ENCODE results near the gene ZC3H7B.

Gene ZC3H7B

GRCh38 chr22:41367680-41368542, 66.6 kb downstream of the ZC3H7B start:
- no peak for DNase-seq (ENCODE audit: low spot score)
- TF ChIP-seq, protein P1, sequence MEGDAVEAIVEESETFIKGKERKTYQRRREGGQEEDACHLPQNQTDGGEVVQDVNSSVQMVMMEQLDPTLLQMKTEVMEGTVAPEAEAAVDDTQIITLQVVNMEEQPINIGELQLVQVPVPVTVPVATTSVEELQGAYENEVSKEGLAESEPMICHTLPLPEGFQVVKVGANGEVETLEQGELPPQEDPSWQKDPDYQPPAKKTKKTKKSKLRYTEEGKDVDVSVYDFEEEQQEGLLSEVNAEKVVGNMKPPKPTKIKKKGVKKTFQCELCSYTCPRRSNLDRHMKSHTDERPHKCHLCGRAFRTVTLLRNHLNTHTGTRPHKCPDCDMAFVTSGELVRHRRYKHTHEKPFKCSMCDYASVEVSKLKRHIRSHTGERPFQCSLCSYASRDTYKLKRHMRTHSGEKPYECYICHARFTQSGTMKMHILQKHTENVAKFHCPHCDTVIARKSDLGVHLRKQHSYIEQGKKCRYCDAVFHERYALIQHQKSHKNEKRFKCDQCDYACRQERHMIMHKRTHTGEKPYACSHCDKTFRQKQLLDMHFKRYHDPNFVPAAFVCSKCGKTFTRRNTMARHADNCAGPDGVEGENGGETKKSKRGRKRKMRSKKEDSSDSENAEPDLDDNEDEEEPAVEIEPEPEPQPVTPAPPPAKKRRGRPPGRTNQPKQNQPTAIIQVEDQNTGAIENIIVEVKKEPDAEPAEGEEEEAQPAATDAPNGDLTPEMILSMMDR (IDR thresholded peaks at IDR 0.05; ENCODE audit: extremely low read depth, insufficient read depth, missing control alignments), result no peak
- in situ Hi-C loops (cut with MboI; ENCODE audit: low pct_unique_long_range_greater_than_20kb, low sequenced_read_pairs, unreplicated experiment), result no loop called here

DNA sequence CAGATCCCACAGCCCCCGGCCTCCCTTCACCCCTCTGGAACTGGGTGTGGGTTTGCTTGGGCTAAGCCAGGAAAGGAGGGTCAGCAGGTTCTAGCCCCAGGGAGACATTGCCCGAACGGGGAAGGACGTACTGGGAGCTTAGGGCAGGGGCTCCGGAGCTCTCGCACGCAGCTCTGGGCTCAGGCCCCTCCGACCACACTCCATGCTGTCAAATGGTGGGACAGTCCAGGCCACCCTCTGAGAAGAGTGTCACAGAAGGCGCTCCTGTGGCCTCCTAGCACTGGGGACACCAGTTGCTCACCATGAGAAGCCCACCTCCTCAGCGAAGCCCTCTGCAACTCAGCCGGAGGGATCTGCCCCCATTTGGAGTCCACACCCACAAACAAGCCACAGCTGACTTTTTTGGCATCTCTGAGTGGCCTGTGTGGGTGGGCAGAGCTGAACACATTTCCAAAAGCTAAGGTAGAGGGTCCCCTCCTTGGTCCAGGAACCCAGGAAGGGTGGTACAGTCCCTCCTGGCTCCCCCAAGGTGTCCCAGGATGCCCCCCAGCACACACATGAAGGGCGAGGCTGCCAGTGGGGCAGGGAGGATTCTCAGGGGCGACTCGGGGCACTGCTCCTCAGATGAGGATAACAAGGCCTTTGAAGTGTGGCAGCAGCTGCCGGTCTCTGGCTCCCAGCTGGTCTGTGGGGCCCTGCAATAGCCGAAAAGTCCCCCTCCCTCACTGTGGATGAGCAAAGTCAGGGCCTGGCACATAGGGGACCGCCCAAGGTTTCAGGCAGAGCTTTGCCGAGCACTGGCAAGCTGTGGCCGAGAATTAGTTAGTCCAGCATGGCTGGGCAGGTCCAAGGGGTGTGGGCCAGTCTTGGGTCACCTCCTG, 67.5 kb downstream of the ZC3H7B start:
- TF ChIP-seq, protein P1 (IDR thresholded peaks at IDR 0.05; ENCODE audit: extremely low read depth, insufficient read depth, missing control alignments), result no peak
- no peak for DNase-seq (ENCODE audit: low spot score)
- in situ Hi-C loops (cut with MboI; ENCODE audit: low pct_unique_long_range_greater_than_20kb, low sequenced_read_pairs, unreplicated experiment), result no loop called here

DNA sequence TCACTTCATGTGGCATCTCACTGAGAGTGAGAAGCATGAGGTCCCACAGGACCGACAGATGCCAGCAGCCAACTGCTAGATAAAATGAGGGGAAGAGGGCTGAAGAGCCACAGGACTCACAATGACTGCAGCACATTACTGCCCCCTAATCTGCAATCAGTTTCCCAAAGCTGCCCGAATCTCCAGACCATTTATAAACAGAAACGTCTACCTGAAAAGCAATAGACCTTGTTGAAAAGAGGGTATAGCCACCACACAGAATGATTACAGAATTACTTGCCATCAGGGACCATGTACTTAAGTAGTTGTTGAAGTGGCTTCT, 68.1 kb downstream of the ZC3H7B start:
- TF ChIP-seq, protein P1 (IDR thresholded peaks at IDR 0.05; ENCODE audit: extremely low read depth, insufficient read depth, missing control alignments), result no peak
- in situ Hi-C loops (cut with MboI; ENCODE audit: low pct_unique_long_range_greater_than_20kb, low sequenced_read_pairs, unreplicated experiment), result no loop called here
- no peak for DNase-seq (ENCODE audit: low spot score)

GRCh38 chr22:41369837-41370236, 68.5 kb downstream of the ZC3H7B start:
- DNase-seq (ENCODE audit: low spot score), result no peak
- TF ChIP-seq, protein P1 (IDR thresholded peaks at IDR 0.05; ENCODE audit: extremely low read depth, insufficient read depth, missing control alignments), result no peak
- in situ Hi-C loops (cut with MboI; ENCODE audit: low pct_unique_long_range_greater_than_20kb, low sequenced_read_pairs, unreplicated experiment), result no loop called here

DNA sequence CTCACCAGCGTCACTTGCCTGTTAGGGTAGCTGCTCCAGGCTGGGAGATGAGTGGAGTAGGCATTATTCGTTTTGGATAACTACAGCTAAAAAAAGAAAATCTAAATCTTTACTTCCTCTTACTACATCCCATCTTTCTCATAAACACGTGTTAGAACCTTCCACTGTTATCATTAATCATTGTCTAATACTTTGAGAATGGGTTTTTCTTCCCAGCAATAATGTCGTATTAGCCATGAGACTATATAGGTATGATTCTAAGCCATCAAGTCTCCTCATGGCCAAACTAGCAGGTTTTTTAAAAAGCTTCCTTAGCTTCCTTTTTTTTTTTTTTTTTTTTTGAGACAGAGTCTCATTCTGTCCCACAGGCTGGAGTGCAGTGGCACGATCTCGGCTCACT, 76.5 kb downstream of the ZC3H7B start:
- in situ Hi-C loops (cut with MboI; ENCODE audit: low pct_unique_long_range_greater_than_20kb, low sequenced_read_pairs, unreplicated experiment), result no loop called here
- TF ChIP-seq, protein P1 (IDR thresholded peaks at IDR 0.05; ENCODE audit: extremely low read depth, insufficient read depth, missing control alignments), result no peak
- DNase-seq (ENCODE audit: low spot score), result no peak

- in situ Hi-C loops (cut with MboI; ENCODE audit: low pct_unique_long_range_greater_than_20kb, low sequenced_read_pairs, unreplicated experiment), result no loop called here
- DNase-seq (ENCODE audit: low spot score), result no peak
- TF ChIP-seq, protein P1 (IDR thresholded peaks at IDR 0.05; ENCODE audit: extremely low read depth, insufficient read depth, missing control alignments), result no peak
Measured at GRCh38 chr22:41380993-41381328, 79.6 kb downstream of the ZC3H7B start.

Measured in GM13977 (cell line).